CD4-positive, alpha-beta T cell (primary cell): ENCODE results near the gene TFAP2E. TPM values are rescaled to one million over a fixed set of nuclear protein-coding genes. Genes with fewer than 3 reads are reported as not detected.

Source experiments
- ATAC-seq: fragments of 200-7000 bp; cut with Tn5 transposase; one replicate; pipeline ENCODE4 v1.10.0; 2022; ENCODE audit warnings: mild to moderate bottlenecking; ENCODE audit not compliant: poor library complexity
- CTCF ChIA-PET: fragments of 350-600 bp; sonication (Branson Sonifier 250); formaldehyde crosslinking; loops from one replicate; lab custom pipeline; 2021; ENCODE audit warnings: antibody characterized with exemption, inconsistent platforms; lab: Charles Lee
- POLR2A ChIA-PET: fragments of 350-600 bp; sonication (Branson Sonifier 250); formaldehyde crosslinking; loops from one replicate; lab custom pipeline; 2021; ENCODE audit warnings: antibody characterized with exemption, inconsistent platforms; lab: Charles Lee
- DNase-seq, 14 experiments: peaks; one replicate each; pipeline ENCODE4 v3.0.0-alpha.2; 2013 to 2020; ENCODE audit warnings: mixed read lengths in 2 of 14
- H3K27ac ChIP-seq, 2 donors: one replicate each; pipeline versions ENCODE4 v1.5.1 to v1.7.0; 2013; ENCODE audit warnings: low read length in 2 of 2, low read depth in 1 of 2, mild to moderate bottlenecking in 1 of 2
- H3K27me3 ChIP-seq, 2 experiments: 1 replicate in 1 of 2; 2 replicates in 1 of 2; pipeline versions ENCODE4 v1.6.1 to v1.7.0; 2013; ENCODE audit warnings: low read length in 2 of 2, control low read depth in 1 of 2, mild to moderate bottlenecking in 1 of 2, moderate library complexity in 1 of 2; ENCODE audit not compliant: insufficient read depth in 2 of 2, control insufficient read depth in 1 of 2
- H3K36me3 ChIP-seq: one replicate; pipeline ENCODE4 v1.6.1; 2013; ENCODE audit warnings: low read length, control low read depth; ENCODE audit not compliant: insufficient read depth
- H3K4me1 ChIP-seq: one replicate; pipeline ENCODE4 v1.6.1; 2013; ENCODE audit warnings: low read length, control low read depth; ENCODE audit not compliant: insufficient read depth
- H3K4me3 ChIP-seq: one replicate; pipeline ENCODE4 v1.5.1; 2013; ENCODE audit warnings: mild to moderate bottlenecking, low read length, moderate library complexity
- H3K9me3 ChIP-seq, 2 experiments: 1 replicate in 1 of 2; 2 replicates in 1 of 2; pipeline versions ENCODE4 v1.6.1 to v1.7.0; 2013; ENCODE audit warnings: low read length in 2 of 2, mild to moderate bottlenecking in 2 of 2, control low read depth in 1 of 2, moderate library complexity in 1 of 2; ENCODE audit not compliant: control insufficient read depth in 1 of 2, insufficient read depth in 1 of 2
- H3K27ac Mint-ChIP-seq: one replicate; pipeline ENCODE4 v1.8.0; 2020; ENCODE audit warnings: mixed read lengths
- H3K27me3 Mint-ChIP-seq: one replicate; pipeline ENCODE4 v1.8.0; 2021; ENCODE audit warnings: mixed read lengths
- H3K36me3 Mint-ChIP-seq: one replicate; pipeline ENCODE4 v1.8.0; 2021; ENCODE audit warnings: low read depth, mixed read lengths
- H3K4me1 Mint-ChIP-seq: one replicate; pipeline ENCODE4 v1.8.0; 2021; ENCODE audit warnings: low read depth, mixed read lengths
- H3K4me3 Mint-ChIP-seq: one replicate; pipeline ENCODE4 v1.8.0; 2020; ENCODE audit warnings: mild to moderate bottlenecking, mixed read lengths
- H3K9me3 Mint-ChIP-seq: one replicate; pipeline ENCODE4 v1.8.0; 2020; ENCODE audit warnings: mixed read lengths
- intact Hi-C, 2 experiments: fragments of 100-400 bp; cut with DNase I in 1 of 2; cut with micrococcal nuclease in 1 of 2; formaldehyde crosslinking; loops; one replicate each; pipeline versions ENCODE4 v1.15.1 to v1.9.0; 2023 to 2025; cut with DNase I, micrococcal nuclease
- total RNA-seq, 174 experiments: library from RNA in 2 of 174; stranded (reverse) in 2 of 174; gene quantifications; one replicate each; pipeline ENCODE4 v1.2.3 and lab custom pipeline; 2021 to 2026
- TF ChIP-seq, protein P1 (sequence below): fragments of 200-600 bp; IDR thresholded peaks from one replicate; pipeline ENCODE4 v1.8.0; 2022; ENCODE audit warnings: antibody characterized with exemption, mild to moderate bottlenecking

Gene TFAP2E
- total RNA-seq, 2 experiments from 2014 or later, result 3.0 to 3.8 TPM

DNA sequence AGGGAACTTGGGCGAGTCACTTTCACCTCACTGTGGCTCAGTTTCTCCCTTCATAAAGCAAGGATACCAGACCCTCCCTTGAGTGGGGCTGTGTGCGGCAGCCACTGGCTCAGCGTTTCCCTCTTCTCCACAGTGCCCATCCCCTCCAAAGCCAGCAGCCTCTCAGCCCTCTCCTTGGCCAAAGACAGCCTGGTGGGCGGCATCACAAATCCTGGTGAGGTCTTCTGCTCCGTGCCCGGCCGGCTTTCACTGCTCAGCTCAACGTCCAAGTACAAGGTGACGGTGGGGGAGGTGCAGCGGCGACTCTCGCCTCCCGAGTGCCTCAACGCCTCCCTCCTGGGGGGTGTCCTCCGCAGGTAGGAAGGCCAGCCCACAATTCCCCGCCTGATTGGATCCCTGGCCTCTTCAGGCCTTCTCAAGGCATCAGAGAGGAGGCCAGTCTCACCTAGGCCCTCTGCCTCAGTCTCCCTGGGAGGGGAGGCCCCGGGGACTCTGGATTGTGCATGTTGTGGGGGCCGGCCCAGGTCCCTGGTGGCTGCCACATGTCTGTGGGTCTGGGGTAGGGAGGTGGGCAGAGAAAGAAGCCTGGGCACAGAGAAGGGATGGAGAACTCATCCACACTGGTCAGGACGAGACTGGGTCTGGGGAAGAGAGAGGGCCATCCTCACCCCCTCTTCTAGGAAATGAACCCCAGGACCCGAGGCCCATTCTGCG is 15.2 kb downstream of the TFAP2E start:
- Histone ChIP-seq H3K36me3 (peaks cover 11% of the 10 kb centered on the region), H3K4me3 (no peak overlapping the region), H3K27me3 (no peaks in the 10 kb centered on the region), H3K9me3 (no peaks in the 10 kb centered on the region), H3K27ac (no peak overlapping the region), H3K4me1 (peaks cover 12% of the 10 kb centered on the region)
- Mint-ChIP-seq H3K9me3 (no peaks in the 10 kb centered on the region), H3K4me3 (no peak overlapping the region), H3K27me3 (no peaks in the 10 kb centered on the region), H3K36me3 (peaks cover 5% of the 10 kb centered on the region), H3K27ac (no peak overlapping the region), H3K4me1 (peaks cover 12% of the 10 kb centered on the region)
- CTCF ChIA-PET, result no interaction called here
- POLR2A ChIA-PET, result no interaction called here
- TF ChIP-seq, protein P1, sequence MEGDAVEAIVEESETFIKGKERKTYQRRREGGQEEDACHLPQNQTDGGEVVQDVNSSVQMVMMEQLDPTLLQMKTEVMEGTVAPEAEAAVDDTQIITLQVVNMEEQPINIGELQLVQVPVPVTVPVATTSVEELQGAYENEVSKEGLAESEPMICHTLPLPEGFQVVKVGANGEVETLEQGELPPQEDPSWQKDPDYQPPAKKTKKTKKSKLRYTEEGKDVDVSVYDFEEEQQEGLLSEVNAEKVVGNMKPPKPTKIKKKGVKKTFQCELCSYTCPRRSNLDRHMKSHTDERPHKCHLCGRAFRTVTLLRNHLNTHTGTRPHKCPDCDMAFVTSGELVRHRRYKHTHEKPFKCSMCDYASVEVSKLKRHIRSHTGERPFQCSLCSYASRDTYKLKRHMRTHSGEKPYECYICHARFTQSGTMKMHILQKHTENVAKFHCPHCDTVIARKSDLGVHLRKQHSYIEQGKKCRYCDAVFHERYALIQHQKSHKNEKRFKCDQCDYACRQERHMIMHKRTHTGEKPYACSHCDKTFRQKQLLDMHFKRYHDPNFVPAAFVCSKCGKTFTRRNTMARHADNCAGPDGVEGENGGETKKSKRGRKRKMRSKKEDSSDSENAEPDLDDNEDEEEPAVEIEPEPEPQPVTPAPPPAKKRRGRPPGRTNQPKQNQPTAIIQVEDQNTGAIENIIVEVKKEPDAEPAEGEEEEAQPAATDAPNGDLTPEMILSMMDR, result no peak
- DNase-seq (no peak), ATAC-seq (no peak)
- intact Hi-C loops, result no loop called here

DNA sequence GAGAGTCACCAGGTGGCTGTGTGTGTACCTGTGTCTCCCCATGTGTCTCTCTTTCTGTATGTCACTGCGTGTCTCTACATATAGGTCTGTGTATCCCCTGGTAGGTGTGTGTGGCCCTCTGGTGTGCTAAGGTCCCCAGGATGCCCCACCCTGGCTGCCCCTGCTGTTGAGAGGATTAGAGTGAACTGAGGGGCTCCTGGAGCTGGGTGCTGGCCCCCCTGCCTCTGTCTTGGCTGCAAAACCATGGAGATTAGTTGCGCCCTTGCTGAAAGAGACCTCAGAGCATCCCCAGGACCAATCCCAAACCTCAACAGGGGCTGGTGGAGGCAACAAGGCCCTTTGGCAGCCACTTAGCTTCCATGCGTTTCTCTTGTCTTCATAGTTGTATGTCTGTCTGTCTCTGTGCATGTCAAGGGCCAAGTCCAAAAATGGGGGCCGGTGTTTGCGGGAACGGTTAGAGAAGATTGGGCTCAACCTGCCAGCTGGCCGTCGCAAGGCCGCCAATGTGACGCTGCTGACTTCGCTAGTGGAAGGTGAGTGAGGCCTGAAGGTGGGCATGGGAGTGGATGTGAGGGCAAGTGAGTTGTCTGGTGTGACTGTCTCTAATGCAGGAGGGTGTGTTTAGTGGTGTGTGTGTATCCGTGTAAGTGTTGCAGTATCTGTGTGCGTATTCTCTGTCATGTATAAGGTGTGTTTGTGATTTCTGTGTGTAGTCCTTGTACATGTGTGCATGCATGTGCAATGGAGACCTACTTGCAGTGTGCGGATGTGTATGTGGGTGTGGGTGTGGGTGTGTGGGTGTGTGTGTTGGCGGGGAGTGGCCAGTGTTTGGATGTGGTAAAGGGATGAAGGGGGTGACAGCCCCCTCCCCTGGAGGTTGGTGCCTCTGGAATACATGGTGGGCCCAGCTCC is 16.7 kb downstream of the TFAP2E start:
- POLR2A ChIA-PET, result no interaction called here
- peaks cover 5% of the 10 kb centered on the region for H3K36me3 Mint-ChIP-seq
- ATAC-seq, result no peak
- CTCF ChIA-PET, result interaction anchor here (0.6 kb wide), 1 partner anchor 317 kb away, joined by 3 read pairs; no protein-coding TSS in a partner anchor
- H3K9me3 Mint-ChIP-seq, result no peaks in the 10 kb centered on the region
- H3K4me1 Mint-ChIP-seq, result peaks cover 15% of the 10 kb centered on the region
- H3K27me3 ChIP-seq, result no peaks in the 10 kb centered on the region
- H3K4me3 Mint-ChIP-seq, result no peak overlapping the region
- no peak overlapping the region for H3K27ac Mint-ChIP-seq
- H3K9me3 ChIP-seq, result no peaks in the 10 kb centered on the region
- intact Hi-C loops, result no loop called here
- no peak overlapping the region for H3K4me3 ChIP-seq
- H3K36me3 ChIP-seq, result peaks cover 11% of the 10 kb centered on the region
- no peak overlapping the region for H3K27ac ChIP-seq
- peaks cover 13% of the 10 kb centered on the region for H3K4me1 ChIP-seq
- H3K27me3 Mint-ChIP-seq, result no peaks in the 10 kb centered on the region
- TF ChIP-seq, protein P1, result no peak
- DNase-seq, result no peak

DNA sequence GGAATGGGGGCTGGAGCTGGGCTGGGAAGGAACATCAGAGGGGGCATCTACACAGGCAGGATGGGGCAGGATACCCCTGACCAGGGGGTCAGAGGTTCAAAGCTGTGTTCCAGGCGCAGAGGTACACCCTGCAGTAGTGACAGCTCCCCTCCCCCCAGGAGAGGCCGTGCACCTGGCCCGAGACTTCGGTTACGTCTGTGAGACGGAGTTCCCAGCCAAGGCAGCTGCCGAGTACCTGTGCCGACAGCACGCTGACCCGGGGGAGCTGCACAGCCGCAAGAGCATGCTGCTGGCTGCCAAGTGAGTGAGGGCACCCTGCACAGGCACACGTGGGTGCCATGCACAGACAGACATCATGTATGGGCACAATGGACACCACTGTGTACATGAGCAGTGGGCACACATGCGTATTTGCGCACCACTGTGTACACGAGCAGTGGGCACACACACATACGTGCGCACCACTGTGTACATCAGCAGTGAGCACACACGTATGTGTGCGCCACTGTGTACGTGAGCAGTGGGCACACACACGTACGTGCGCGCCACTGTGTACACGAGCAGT is 17.4 kb downstream of the TFAP2E start:
- H3K27me3 ChIP-seq, result no peaks in the 10 kb centered on the region
- TF ChIP-seq, protein P1, result no peak
- no peak overlapping the region for H3K4me3 ChIP-seq
- peaks cover 5% of the 10 kb centered on the region for H3K36me3 Mint-ChIP-seq
- intact Hi-C loops, result no loop called here
- no peaks in the 10 kb centered on the region for H3K9me3 ChIP-seq
- no peaks in the 10 kb centered on the region for H3K27me3 Mint-ChIP-seq
- H3K27ac Mint-ChIP-seq, result no peak overlapping the region
- H3K9me3 Mint-ChIP-seq, result no peaks in the 10 kb centered on the region
- H3K4me3 Mint-ChIP-seq, result no peak overlapping the region
- H3K4me1 ChIP-seq, result peaks cover 13% of the 10 kb centered on the region
- CTCF ChIA-PET, result no interaction called here
- peaks cover 11% of the 10 kb centered on the region for H3K36me3 ChIP-seq
- POLR2A ChIA-PET, result no interaction called here
- H3K27ac ChIP-seq, result no peak overlapping the region
- H3K4me1 Mint-ChIP-seq, result peaks cover 15% of the 10 kb centered on the region
- DNase-seq (no peak), ATAC-seq (no peak)
